Measurements from ENCODE around the gene IGFBP4.

The IGFBP4 gene

DNA sequence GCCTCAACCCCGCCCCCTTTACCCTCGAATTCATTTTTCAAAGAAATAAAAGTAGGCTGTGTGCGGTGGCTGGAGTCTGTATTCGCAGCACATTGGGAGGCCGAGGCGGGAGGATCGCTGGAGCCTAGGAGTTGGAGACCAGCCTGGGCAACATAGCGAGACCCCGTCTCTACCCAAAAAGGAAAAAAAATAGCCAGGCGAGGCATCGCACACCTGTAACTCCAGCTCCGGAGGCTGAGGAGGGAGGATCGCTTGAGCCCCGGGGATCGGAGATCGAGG lies 24.9 kb upstream of the IGFBP4 start:
- peaks cover 35% of the 10 kb centered on the region for H3K36me3 ChIP-seq (replicated peaks)
- H3K4me3 ChIP-seq = peak overlapping the region; percentile 89
- in situ Hi-C loops (cut with MboI; ENCODE audit: low sequenced_read_pairs) = no loop called here
- DNase-seq (ENCODE audit: low spot score in 2 of 2) = peak in 1 of 2 experiments; percentile 79
- no peaks in the 10 kb centered on the region for H3K9me3 ChIP-seq
- H3K27me3 ChIP-seq (ENCODE audit: low read depth) = no peaks in the 10 kb centered on the region
- H3K4me1 ChIP-seq = peaks cover 19% of the 10 kb centered on the region

DNA sequence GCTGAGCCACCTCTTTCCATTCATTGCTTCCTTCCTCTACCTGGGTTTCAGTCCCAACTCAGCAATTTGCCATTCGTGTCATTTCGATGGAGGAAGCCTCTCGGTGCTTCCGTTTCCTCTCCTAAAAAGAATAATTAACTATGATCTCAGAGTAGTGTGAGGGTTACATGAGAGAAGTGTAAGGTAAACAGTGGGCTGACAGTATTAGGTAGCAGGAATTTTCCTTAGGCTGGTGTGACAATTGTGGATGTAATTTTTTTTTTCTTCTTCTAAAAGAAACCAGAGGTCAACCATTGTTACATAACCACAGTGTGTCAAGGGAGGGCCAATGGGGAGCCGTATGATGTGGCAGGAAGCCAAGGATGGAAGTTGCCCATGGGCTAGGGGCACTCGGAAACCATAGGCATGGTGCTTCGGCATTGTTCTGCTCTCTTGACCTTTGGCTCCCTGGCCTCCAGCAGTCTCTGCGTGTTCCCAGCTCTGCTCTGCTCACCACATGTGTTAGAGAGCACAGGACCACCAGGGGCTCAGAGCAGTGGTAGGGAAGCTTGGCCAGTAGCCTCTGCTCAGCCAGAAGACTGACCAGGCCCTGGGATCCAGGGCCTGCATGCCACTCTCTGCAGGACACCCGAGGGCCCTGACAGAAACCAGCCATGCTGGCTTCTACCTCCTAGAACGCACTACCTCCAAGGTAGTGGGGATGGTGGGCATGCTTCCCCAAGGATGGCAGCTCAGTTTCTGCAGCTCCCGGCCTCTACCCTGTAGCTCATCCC lies 23.5 kb upstream of the IGFBP4 start:
- in situ Hi-C loops (cut with MboI; ENCODE audit: low sequenced_read_pairs) = no loop called here
- Histone ChIP-seq H3K27me3 (ENCODE audit: low read depth) (no peaks in the 10 kb centered on the region), H3K36me3 (replicated peaks) (peaks cover 21% of the 10 kb centered on the region), H3K9me3 (no peaks in the 10 kb centered on the region), H3K4me1 (peaks cover 19% of the 10 kb centered on the region), H3K4me3 (no peak overlapping the region)
- no peak for DNase-seq (ENCODE audit: low spot score in 2 of 2)

DNA sequence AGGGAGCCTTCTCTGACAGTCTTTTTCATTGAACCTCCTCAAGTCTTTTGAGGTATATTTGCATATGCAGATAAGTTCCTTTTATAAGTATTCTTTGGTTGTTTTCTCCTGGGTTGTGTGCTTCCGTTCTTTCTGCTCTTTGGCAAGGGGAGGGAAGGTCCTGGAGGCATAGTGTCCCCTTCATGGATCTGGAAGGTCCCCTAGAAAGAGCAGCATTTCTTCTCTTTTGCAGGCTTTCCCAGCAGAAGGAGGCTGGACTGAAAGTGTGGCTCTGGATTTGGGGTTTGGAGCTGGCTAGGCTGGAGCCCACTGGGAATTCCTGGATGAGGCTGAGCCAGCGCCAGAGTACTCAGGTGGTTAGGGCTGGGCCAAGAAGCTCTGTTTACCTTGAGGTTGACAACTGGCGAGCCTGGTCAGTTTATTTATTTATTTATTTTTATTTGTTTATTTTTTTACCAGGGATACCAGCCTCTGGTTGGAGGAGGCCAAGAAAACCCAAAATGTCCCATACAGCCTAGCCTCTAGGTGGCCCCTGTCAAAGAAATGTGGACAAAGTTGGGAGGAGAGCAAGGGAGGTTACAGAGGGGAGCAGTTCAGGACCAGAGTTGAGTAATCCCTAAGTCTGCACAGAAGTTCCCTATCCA lies 20.1 kb upstream of the IGFBP4 start:
- H3K4me1 ChIP-seq = peaks cover 11% of the 10 kb centered on the region
- peak in 1 of 2 experiments; percentile 49 for DNase-seq (ENCODE audit: low spot score in 2 of 2)

DNA sequence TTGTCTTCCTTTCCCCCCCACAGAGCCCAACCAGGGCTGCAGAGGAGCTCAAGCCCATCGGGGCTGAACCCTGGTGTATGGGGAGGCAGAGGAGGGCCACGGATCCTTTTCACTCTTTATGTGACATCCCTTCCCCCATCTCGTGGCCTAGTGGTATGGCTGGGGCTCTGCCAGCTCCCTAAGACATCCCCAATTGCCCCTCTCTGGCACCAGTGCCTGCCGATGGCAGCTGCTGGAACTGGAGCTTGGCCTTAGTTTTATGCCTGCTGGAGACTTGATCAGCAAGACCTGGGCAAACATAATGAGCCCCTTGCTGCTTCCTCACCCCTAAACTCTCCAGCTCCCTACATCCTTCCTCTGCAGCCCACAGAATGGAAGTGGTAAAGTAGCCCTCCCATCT lies 17.5 kb upstream of the IGFBP4 start:
- Histone ChIP-seq H3K4me3 (no peak overlapping the region), H3K27me3 (ENCODE audit: low read depth) (no peaks in the 10 kb centered on the region), H3K4me1 (peaks cover 6% of the 10 kb centered on the region), H3K36me3 (replicated peaks) (no peaks in the 10 kb centered on the region), H3K9me3 (peaks cover 4% of the 10 kb centered on the region; the same call in 1 of the 2 replicates)
- DNase-seq (ENCODE audit: low spot score in 2 of 2) = no peak
- in situ Hi-C loops (cut with MboI; ENCODE audit: low sequenced_read_pairs) = no loop called here

More for the DNA sequence above, 20.1 kb upstream of the IGFBP4 start:
- no peaks in the 10 kb centered on the region for H3K36me3 ChIP-seq (replicated peaks)
- H3K4me3 ChIP-seq = no peak overlapping the region
- H3K27me3 ChIP-seq (ENCODE audit: low read depth) = no peaks in the 10 kb centered on the region
- H3K9me3 ChIP-seq = no peaks in the 10 kb centered on the region
- in situ Hi-C loops (cut with MboI; ENCODE audit: low sequenced_read_pairs) = no loop called here

DNA sequence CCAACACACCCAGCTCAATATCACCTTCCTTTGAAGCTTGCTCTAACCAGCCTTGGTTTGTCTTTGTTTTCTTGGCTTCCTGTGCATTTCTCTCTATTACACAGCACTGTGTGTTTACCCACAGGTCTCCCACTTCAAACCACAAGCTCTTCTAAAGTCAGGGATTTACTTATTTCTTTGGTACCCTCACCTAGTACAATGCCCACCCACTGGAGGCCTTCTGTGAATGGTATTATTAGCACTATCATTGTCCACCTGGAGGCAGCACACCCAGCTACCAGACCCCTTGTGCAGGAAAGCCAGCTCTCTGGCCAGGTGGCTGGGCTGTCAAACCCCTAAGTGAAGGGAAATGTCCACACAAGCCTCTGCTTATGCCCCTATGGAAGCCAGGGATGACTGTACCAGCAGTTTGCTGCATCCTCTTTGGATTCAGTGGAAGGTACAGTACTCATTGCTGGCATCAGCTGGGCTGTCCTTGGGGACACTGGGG lies 16.2 kb upstream of the IGFBP4 start:
- no peaks in the 10 kb centered on the region for H3K36me3 ChIP-seq (replicated peaks)
- no peaks in the 10 kb centered on the region for H3K27me3 ChIP-seq (ENCODE audit: low read depth)
- H3K4me3 ChIP-seq = no peak overlapping the region
- H3K4me1 ChIP-seq = peaks cover 6% of the 10 kb centered on the region
- in situ Hi-C loops (cut with MboI; ENCODE audit: low sequenced_read_pairs) = no loop called here
- peaks cover 4% of the 10 kb centered on the region; the same call in 1 of the 2 replicates for H3K9me3 ChIP-seq
- no peak for DNase-seq (ENCODE audit: low spot score in 2 of 2)

DNA sequence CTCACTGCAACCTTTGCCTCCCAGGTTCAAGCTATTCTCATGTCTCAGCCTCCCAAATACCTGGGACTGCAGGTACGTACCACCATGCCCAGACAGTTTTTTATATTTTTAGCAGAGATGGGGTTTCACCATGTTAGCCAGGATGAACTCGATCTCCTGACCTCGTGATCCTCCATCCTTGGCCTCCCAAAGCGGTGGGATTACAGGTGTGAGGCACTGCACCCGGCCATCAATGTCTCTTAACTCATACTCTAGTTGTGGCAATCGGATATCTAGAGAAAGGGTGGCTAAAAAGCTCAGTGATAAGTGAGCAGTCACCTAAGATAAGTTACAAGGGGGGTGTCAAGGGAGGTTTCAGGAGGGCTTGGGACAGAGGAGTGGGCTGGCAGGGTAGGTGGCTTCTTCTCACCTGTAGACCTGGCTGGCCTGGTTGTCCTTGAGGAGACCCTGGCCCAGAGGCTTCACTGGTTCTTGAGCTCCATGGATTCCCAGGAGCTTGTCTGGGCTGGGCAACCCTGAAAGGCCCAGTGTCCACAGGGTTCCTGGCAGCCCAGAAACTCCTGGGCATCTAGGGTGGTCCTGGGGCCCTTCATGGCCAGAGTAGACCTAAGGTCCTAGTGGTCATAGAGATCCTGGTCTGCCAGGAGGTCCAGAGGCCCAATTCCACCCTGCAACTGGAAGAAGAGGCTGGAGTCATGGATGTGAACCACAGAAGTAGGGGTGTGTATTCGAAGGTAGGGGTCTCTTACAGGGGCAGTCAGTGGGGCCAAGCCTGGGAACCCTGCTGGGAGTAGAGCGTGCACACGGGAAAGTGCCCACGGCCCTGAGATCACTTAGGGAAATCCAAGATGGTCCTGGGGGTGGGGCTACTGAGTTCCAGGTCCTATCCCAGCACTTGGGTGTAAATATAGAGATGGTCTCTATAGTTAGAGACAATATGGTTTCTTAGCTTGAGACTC lies 12.7 kb upstream of the IGFBP4 start:
- Histone ChIP-seq H3K9me3 (peaks cover 4% of the 10 kb centered on the region; the same call in 1 of the 2 replicates), H3K4me3 (no peak overlapping the region), H3K27me3 (ENCODE audit: low read depth) (no peaks in the 10 kb centered on the region), H3K4me1 (no peaks in the 10 kb centered on the region), H3K36me3 (replicated peaks) (no peaks in the 10 kb centered on the region)
- in situ Hi-C loops (cut with MboI; ENCODE audit: low sequenced_read_pairs) = no loop called here
- DNase-seq (ENCODE audit: low spot score in 2 of 2) = no peak

DNA sequence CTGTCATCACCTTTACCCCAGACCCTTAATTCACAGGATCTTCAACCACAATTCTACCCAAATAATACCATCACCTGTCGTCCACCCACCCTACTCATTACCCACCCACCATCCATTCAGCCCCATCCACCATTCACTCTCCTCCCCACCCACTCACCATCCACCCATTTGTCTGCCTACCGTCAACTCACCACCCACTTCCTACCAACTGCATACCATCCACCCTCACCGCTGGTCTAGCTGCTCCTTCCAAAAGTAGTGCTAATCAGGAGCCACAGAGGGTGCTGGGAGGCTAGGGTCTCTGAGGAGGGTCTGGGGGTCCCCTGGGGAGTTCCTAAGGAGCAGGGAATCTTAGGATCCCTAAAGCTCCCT lies 12.0 kb upstream of the IGFBP4 start:
- Histone ChIP-seq H3K27me3 (ENCODE audit: low read depth) (no peaks in the 10 kb centered on the region), H3K36me3 (replicated peaks) (no peaks in the 10 kb centered on the region), H3K4me3 (no peak overlapping the region), H3K4me1 (no peaks in the 10 kb centered on the region), H3K9me3 (peaks cover 4% of the 10 kb centered on the region; the same call in 1 of the 2 replicates)
- in situ Hi-C loops (cut with MboI; ENCODE audit: low sequenced_read_pairs) = no loop called here
- DNase-seq (ENCODE audit: low spot score in 2 of 2) = no peak

DNA sequence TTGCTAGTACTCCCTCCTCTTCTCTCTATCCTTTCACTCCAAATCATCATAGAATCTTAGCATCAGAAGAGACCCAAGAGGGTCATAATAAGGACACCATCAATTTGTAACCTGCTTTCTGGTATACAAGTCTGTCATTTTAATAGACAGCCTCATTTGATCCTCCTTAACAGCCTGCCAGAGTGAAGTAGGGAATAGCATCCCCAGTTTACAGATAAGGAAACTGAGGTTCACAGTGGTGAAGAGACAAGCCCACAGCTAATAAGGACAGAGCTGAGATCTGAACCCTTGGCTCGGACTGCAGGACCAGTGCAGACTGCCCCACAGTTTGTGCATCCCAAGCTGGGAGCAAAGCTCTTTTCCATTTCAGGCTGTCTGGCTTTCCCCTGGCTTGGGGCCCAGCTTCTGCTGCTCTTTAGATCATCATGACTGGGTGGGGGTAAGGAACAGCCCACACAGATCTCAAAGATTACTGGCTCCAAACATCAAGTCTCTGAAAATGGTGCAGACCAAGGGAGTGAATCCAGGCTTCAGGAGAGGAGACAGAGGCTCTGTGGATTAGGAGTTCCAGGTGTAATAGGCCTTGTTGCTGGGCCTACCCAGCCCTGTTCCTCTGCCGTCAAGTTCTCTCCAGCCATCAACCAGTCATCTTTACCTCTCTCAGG lies 10.3 kb upstream of the IGFBP4 start:
- in situ Hi-C loops (cut with MboI; ENCODE audit: low sequenced_read_pairs) = no loop called here
- DNase-seq (ENCODE audit: low spot score in 2 of 2) = no peak

DNA sequence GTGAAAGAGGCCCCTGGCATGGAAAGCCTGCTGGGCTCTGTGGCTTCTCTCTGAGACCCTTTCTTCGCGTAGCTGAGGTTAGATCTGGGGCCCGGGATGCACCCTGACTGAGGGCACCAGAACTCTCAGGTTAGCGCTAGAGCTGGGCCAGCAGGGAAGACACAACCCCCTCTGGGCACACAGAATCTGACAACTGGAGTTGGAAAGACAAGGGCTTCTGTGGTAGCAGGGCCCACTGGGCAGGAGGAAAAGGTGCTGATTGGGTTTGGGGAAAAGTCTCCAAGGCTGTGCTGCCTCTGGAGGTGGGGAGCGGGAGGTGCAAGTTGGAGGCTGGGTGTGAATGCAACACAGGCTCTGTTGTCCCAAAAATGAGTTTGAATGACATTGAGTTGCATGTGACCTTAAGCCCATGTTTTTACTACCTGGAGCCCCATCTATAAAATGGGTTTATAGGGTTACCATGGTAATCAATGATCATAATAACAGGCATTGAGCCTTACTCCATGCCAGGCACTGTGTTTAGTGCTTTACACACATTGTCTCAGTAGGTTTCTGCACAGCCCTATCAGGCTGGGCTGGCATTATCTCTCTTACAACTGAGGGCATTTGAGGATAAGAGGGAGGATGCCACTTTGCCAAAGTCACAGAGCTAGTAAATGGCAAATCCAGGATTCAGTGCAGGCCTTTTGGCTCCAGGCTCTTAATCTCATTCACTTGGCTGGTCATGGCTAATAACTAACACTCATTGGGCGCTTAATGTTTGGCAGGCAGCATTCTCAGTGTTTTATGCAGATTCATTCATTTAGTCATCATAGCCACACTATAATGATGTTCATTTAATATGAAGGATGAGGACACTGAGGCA lies 9.5 kb upstream of the IGFBP4 start:
- no peaks in the 10 kb centered on the region for H3K4me1 ChIP-seq
- in situ Hi-C loops (cut with MboI; ENCODE audit: low sequenced_read_pairs) = no loop called here
- peaks cover 4% of the 10 kb centered on the region; the same call in 1 of the 2 replicates for H3K9me3 ChIP-seq
- H3K36me3 ChIP-seq (replicated peaks) = no peaks in the 10 kb centered on the region
- peak in 1 of 2 experiments; percentile 54 for DNase-seq (ENCODE audit: low spot score in 2 of 2)
- no peaks in the 10 kb centered on the region for H3K27me3 ChIP-seq (ENCODE audit: low read depth)
- no peak overlapping the region for H3K4me3 ChIP-seq

More for the DNA sequence above, 10.3 kb upstream of the IGFBP4 start:
- H3K36me3 ChIP-seq (replicated peaks) = no peaks in the 10 kb centered on the region
- no peaks in the 10 kb centered on the region for H3K4me1 ChIP-seq
- no peak overlapping the region for H3K4me3 ChIP-seq
- H3K27me3 ChIP-seq (ENCODE audit: low read depth) = no peaks in the 10 kb centered on the region
- H3K9me3 ChIP-seq = peaks cover 4% of the 10 kb centered on the region; the same call in 1 of the 2 replicates

DNA sequence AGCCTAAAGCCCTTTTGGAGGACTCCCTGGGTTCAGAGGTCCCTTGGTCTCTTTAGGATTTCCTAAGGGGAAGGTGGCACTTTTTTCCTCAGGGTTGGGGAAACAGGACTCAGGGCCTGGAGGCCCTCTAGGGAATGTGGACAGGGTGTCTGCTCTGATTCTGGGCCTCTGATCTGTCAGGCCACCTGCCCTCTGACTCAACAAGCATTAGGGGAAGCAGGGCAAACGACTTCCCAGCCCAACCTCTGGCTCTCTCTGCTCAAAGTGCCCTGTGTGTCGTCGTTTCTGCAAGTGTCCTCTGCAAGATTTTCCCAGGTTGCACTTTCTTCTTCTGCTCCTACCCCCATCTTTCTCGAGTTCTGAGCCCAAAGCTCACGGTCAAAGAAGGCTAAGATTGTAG lies 6.6 kb upstream of the IGFBP4 start:
- no peak for DNase-seq (ENCODE audit: low spot score in 2 of 2)
- Histone ChIP-seq H3K9me3 (no peaks in the 10 kb centered on the region), H3K4me1 (no peaks in the 10 kb centered on the region), H3K4me3 (no peak overlapping the region), H3K36me3 (replicated peaks) (no peaks in the 10 kb centered on the region), H3K27me3 (ENCODE audit: low read depth) (no peaks in the 10 kb centered on the region)
- in situ Hi-C loops (cut with MboI; ENCODE audit: low sequenced_read_pairs) = loop anchor here (5.0 kb wide), 1 partner anchor 101 kb away; no protein-coding TSS in a partner anchor

DNA sequence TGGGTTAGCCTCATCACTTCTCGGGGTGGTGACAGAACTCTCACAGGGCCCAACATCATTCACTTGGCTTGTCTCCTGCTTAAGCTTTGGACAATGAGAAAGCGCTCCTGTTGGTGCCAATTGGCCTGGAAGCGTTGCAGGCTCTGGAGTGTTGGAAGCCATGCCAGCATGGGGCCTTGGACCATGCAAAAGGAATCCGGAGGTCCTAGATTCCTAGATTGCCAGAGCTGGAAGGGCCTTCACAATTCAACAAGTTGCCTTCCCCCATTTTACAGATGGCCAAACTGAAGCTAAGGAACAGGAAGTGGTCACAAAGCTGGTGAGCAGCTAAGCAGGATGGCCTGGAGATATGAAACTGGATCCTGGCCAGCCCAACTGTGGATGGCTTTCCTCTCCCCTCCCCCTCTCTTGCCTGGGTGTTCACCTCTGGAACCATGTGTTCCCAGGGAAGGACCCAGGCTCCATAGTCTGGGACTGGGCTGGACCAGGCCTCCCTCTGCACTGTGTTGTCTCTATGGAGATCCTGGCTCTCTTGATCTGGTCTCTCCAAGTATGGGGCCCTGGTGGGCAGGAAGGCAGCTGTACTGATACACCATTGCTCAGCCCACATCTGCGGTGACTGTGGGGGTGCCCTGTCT lies 6.0 kb upstream of the IGFBP4 start:
- Histone ChIP-seq H3K4me1 (no peaks in the 10 kb centered on the region), H3K36me3 (replicated peaks) (no peaks in the 10 kb centered on the region), H3K27me3 (ENCODE audit: low read depth) (no peaks in the 10 kb centered on the region), H3K4me3 (no peak overlapping the region), H3K9me3 (no peaks in the 10 kb centered on the region)
- no peak for DNase-seq (ENCODE audit: low spot score in 2 of 2)
- in situ Hi-C loops (cut with MboI; ENCODE audit: low sequenced_read_pairs) = loop anchor here (5.0 kb wide), 1 partner anchor 100 kb away; no protein-coding TSS in a partner anchor

DNA sequence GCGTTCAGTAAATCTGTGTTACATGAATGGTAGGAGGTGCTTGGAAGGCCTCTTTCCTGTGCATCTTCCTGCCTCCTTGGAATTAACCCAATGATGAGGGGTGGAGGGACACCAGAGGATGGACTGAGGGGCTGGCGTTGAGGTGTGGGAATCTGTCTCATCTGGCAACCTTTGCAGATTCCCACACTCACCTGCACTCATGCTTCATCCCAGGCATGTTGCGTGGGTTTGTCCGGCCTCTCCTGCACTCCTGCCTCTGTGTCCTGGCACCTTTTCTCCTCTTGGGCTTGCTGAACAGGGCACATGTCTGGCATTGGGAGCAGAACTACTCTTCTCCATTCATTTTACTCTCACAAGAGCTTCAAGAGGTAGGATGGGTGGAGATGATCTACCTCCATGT lies 3.1 kb upstream of the IGFBP4 start:
- Histone ChIP-seq H3K27me3 (ENCODE audit: low read depth) (no peaks in the 10 kb centered on the region), H3K9me3 (no peaks in the 10 kb centered on the region), H3K4me1 (peaks cover 11% of the 10 kb centered on the region), H3K36me3 (replicated peaks) (no peaks in the 10 kb centered on the region), H3K4me3 (no peak overlapping the region)
- no peak for DNase-seq (ENCODE audit: low spot score in 2 of 2)
- in situ Hi-C loops (cut with MboI; ENCODE audit: low sequenced_read_pairs) = no loop called here

Data from HAP-1 (cell line).